ENCODE results near the gene HPSE2.
A peak's percentile ranks its signal among the peaks of the same experiment; 100 is the strongest.

The HPSE2 gene

DNA sequence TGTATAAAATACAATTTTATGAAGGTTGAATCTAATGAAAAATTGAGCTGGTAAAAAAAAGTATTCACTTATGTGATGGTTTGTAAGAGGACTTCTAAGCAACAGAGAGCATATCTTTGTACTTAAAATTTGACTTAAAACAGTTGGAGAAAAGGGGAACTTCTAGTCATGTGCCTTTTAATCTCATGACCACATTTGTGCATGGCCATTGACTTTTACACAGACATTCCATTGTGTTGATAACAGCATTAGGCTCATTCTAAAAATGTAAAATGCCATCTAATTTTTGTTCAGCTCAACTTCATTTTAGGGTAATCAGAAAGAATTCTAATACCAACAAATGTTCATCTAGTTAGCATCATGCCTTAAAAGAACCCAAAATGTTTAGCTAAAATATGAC, 119.9 kb downstream of the HPSE2 start:
- DNase-seq (ENCODE audit: low read depth) = no peak
- no peak overlapping the region for H3K4me3 ChIP-seq (ENCODE audit: low read depth, low read length)
- no peak for TF ChIP-seq POLR2A (IDR thresholded peaks at IDR 0.05; ENCODE audit: extremely low read depth, insufficient read length)
- TF ChIP-seq, protein P1, sequence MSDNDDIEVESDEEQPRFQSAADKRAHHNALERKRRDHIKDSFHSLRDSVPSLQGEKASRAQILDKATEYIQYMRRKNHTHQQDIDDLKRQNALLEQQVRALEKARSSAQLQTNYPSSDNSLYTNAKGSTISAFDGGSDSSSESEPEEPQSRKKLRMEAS (IDR thresholded peaks at IDR 0.05; ENCODE audit: low read depth, low read length) = peak; percentile 45

DNA sequence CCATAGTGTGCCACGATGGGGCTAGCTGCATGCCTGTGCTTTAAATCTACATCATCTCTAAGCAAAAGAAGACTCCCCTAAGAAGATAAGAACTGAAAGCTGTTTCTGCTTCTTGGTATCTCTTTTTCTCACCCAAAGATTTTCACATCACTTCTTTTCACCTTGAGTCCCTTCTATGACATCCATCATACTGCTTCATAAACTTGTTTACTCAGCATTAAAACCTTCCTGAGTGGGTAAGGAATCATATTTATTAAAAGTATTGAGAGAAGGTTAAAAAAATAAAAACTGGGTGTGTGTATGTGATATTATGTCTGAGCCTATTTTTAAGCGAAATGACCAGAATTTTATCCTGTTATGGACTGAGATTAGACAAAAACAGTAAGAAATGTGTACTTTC, 150.3 kb downstream of the HPSE2 start:
- no peak for DNase-seq (ENCODE audit: low read depth)
- H3K4me3 ChIP-seq (ENCODE audit: low read depth, low read length) = no peak overlapping the region
- TF ChIP-seq, protein P2, sequence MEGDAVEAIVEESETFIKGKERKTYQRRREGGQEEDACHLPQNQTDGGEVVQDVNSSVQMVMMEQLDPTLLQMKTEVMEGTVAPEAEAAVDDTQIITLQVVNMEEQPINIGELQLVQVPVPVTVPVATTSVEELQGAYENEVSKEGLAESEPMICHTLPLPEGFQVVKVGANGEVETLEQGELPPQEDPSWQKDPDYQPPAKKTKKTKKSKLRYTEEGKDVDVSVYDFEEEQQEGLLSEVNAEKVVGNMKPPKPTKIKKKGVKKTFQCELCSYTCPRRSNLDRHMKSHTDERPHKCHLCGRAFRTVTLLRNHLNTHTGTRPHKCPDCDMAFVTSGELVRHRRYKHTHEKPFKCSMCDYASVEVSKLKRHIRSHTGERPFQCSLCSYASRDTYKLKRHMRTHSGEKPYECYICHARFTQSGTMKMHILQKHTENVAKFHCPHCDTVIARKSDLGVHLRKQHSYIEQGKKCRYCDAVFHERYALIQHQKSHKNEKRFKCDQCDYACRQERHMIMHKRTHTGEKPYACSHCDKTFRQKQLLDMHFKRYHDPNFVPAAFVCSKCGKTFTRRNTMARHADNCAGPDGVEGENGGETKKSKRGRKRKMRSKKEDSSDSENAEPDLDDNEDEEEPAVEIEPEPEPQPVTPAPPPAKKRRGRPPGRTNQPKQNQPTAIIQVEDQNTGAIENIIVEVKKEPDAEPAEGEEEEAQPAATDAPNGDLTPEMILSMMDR (IDR thresholded peaks at IDR 0.05; ENCODE audit: low read depth, low read length) = no peak
- TF ChIP-seq, protein P1 (IDR thresholded peaks at IDR 0.05; ENCODE audit: low read depth, low read length) = no peak

DNA sequence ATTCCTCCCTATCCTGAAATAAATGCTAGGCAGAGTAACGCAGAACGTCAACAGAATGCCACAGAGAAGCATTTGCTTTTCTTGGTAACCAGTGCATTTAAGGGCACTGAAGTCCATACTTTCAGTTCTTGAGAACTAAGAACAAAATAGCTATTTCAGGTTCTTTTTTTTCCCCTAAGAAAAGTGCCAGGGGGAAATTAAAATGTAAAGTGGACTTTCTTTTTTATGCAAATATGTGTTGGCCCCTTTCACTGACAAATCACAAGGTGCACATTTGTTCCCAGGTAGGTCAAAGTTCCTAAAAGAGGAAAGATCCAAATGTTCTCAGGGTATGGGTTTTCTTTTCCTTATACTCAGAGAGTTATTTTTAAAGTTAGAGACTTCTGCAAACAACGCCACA, 151.5 kb downstream of the HPSE2 start:
- TF ChIP-seq, protein P1 (IDR thresholded peaks at IDR 0.05; ENCODE audit: low read depth, low read length) = no peak
- TF ChIP-seq MYC (IDR thresholded peaks at IDR 0.05; ENCODE audit: low read depth, low read length) (no peak), POLR2A (IDR thresholded peaks at IDR 0.05; ENCODE audit: extremely low read depth, insufficient read length) (no peak)
- TF ChIP-seq, protein P2 (IDR thresholded peaks at IDR 0.05; ENCODE audit: low read depth, low read length) = no peak
- no peak overlapping the region for H3K4me3 ChIP-seq (ENCODE audit: low read depth, low read length)
- DNase-seq (ENCODE audit: low read depth) = no peak

DNA sequence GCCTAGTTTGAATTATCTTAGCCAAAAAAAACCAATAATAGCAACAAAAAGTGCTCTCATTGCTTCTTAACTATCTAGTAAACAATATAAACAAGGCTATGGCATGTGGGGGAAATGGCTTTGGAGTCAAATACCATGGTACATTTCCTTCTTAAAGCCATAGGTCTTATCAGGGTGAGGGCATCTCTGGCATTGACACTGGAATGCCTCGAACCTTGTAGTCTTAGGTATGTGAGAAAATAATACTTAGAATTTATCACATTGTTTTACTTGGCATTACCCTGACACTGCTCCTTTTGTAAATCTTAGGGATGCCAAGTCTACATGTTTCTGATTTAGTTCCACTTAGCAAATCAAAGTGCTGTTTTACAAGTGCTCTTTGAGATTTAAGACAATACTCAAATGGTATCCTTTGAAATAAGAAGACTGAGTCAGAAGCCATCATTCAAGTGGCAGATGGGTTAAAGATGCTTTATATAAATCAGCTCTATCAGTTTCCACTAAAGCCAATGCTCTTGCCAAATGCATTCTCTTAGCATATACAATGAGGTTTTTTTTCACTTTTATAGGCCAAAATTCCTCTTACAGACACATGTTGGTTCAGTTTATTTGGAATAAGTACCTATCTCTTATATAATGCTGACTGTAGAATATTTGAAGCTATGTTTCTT, 155.2 kb downstream of the HPSE2 start:
- DNase-seq (ENCODE audit: low read depth) = no peak
- no peak for TF ChIP-seq MYC (IDR thresholded peaks at IDR 0.05; ENCODE audit: low read depth, low read length)
- TF ChIP-seq, protein P2 (IDR thresholded peaks at IDR 0.05; ENCODE audit: low read depth, low read length) = no peak
- TF ChIP-seq POLR2A (IDR thresholded peaks at IDR 0.05; ENCODE audit: extremely low read depth, insufficient read length) = no peak
- TF ChIP-seq, protein P1 (IDR thresholded peaks at IDR 0.05; ENCODE audit: low read depth, low read length) = no peak
- no peak overlapping the region for H3K4me3 ChIP-seq (ENCODE audit: low read depth, low read length)

DNA sequence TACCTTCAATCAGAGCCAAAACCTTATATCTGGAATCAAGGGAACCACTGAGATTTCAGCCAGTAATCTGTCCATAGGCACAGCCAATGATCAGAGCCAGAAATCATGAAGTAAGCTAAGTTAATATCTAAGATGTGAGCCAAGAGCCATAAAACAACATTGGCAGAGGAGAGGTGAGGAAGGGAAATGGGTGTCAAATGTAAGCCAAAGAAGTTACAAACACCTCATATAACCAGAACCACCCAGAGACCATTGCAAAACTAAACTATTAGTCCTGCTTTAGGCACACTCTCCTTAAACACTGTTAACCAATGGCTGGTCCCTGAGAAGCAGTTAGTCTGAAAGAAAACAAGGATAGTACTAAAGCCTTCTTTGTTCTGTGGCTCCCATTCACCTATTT, 173.1 kb downstream of the HPSE2 start:
- DNase-seq (ENCODE audit: low read depth) = no peak
- no peak overlapping the region for H3K4me3 ChIP-seq (ENCODE audit: low read depth, low read length)
- TF ChIP-seq MYC (IDR thresholded peaks at IDR 0.05; ENCODE audit: low read depth, low read length) (no peak), POLR2A (IDR thresholded peaks at IDR 0.05; ENCODE audit: extremely low read depth, insufficient read length) (no peak)
- TF ChIP-seq, protein P1 (IDR thresholded peaks at IDR 0.05; ENCODE audit: low read depth, low read length) = no peak
- TF ChIP-seq, protein P2 (IDR thresholded peaks at IDR 0.05; ENCODE audit: low read depth, low read length) = no peak

DNA sequence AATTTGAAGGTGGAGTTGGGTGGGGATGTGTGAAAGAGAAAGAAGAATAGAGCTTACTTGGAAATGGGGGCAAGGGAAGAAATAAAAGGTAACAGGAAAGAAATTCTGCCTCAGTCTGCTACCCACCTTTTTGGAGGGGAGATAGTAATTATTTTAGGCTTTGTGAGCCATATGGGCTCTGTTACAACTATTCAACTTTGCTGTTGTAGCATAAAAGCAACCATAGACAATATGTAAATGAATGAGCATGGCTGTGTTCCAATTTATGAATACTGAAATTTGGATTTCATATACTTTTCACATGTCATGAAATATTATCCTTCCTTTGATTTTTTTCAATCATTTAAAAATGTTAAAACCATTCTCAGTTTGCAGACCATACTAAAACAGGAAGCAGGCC, 176.9 kb downstream of the HPSE2 start:
- H3K4me3 ChIP-seq (ENCODE audit: low read depth, low read length) = no peak overlapping the region
- DNase-seq (ENCODE audit: low read depth) = no peak
- TF ChIP-seq POLR2A (IDR thresholded peaks at IDR 0.05; ENCODE audit: extremely low read depth, insufficient read length) = no peak
